ENCODE data around the gene TAOK3. TPM values are rescaled to one million over a fixed set of nuclear protein-coding genes. Genes with fewer than 3 reads are reported as not detected.

The TAOK3 gene
- total RNA-seq, 1 donor from 2014 or later, result 1.1 TPM

GRCh38 chr12:118358612-118359540 lies 13.8 kb downstream of the TAOK3 start:
- H3K4me1 ChIP-seq, result no peaks in the 10 kb centered on the region
- Mint-ChIP-seq H3K36me3 (no peaks in the 10 kb centered on the region), H3K9me3 (peaks cover 4% of the 10 kb centered on the region), H3K27ac (no peak overlapping the region), H3K27me3 (ENCODE audit: insufficient read depth, low read depth) (peaks cover 2% of the 10 kb centered on the region), H3K4me3 (no peak overlapping the region), H3K4me1 (no peaks in the 10 kb centered on the region)
- no peak overlapping the region for H3K4me3 ChIP-seq
- no peaks in the 10 kb centered on the region for H3K9me3 ChIP-seq (ENCODE audit: low read depth)
- no peak for DNase-seq (ENCODE audit: low spot score)
- H3K27ac ChIP-seq, result no peak overlapping the region
- H4K20me1 ChIP-seq (ENCODE audit: low read depth), result no peaks in the 10 kb centered on the region
- H3K4me2 ChIP-seq, result no peak overlapping the region
- no peaks in the 10 kb centered on the region for H3K79me2 ChIP-seq (ENCODE audit: low read depth)
- H2AFZ ChIP-seq (replicated peaks), result no peak overlapping the region
- H3K9ac ChIP-seq, result no peak overlapping the region
- no peaks in the 10 kb centered on the region for H3F3A ChIP-seq (ENCODE audit: low read depth)
- H3K36me3 ChIP-seq, result no peaks in the 10 kb centered on the region
- H3K27me3 ChIP-seq, result no peaks in the 10 kb centered on the region
- TF ChIP-seq CTCF (IDR thresholded peaks at IDR 0.05) (no peak), EZH2 (IDR thresholded peaks at IDR 0.05) (no peak), EZH2phosphoT487 (IDR thresholded peaks at IDR 0.05) (no peak)

- TF ChIP-seq EZH2 (IDR thresholded peaks at IDR 0.05) (no peak), CTCF (IDR thresholded peaks at IDR 0.05) (no peak), EZH2phosphoT487 (IDR thresholded peaks at IDR 0.05) (no peak)
- Histone ChIP-seq H3K4me2 (no peak overlapping the region), H3F3A (ENCODE audit: low read depth) (no peaks in the 10 kb centered on the region), H3K4me3 (no peak overlapping the region), H2AFZ (replicated peaks) (no peak overlapping the region), H3K9ac (no peak overlapping the region), H3K27ac (no peak overlapping the region), H3K4me1 (no peaks in the 10 kb centered on the region), H3K27me3 (no peaks in the 10 kb centered on the region), H4K20me1 (ENCODE audit: low read depth) (no peaks in the 10 kb centered on the region), H3K9me3 (ENCODE audit: low read depth) (no peaks in the 10 kb centered on the region), H3K36me3 (no peaks in the 10 kb centered on the region), H3K79me2 (ENCODE audit: low read depth) (no peaks in the 10 kb centered on the region)
- Mint-ChIP-seq H3K4me3 (no peak overlapping the region), H3K27me3 (ENCODE audit: insufficient read depth, low read depth) (peaks cover 2% of the 10 kb centered on the region), H3K27ac (no peak overlapping the region), H3K4me1 (no peaks in the 10 kb centered on the region), H3K36me3 (no peaks in the 10 kb centered on the region), H3K9me3 (peaks cover 4% of the 10 kb centered on the region)
- no peak for DNase-seq (ENCODE audit: low spot score)
Measured at GRCh38 chr12:118358008-118358359, 14.7 kb downstream of the TAOK3 start.

GRCh38 chr12:118357257-118358007 lies 15.3 kb downstream of the TAOK3 start:
- Histone ChIP-seq H3K4me1 (no peaks in the 10 kb centered on the region), H2AFZ (replicated peaks) (no peak overlapping the region), H3K9ac (no peak overlapping the region), H3F3A (ENCODE audit: low read depth) (no peaks in the 10 kb centered on the region), H3K27me3 (no peaks in the 10 kb centered on the region), H3K4me2 (no peak overlapping the region), H3K36me3 (no peaks in the 10 kb centered on the region), H3K4me3 (no peak overlapping the region), H4K20me1 (ENCODE audit: low read depth) (no peaks in the 10 kb centered on the region), H3K79me2 (ENCODE audit: low read depth) (no peaks in the 10 kb centered on the region), H3K9me3 (ENCODE audit: low read depth) (no peaks in the 10 kb centered on the region), H3K27ac (no peak overlapping the region)
- Mint-ChIP-seq H3K27ac (no peak overlapping the region), H3K36me3 (no peaks in the 10 kb centered on the region), H3K9me3 (peaks cover 4% of the 10 kb centered on the region), H3K27me3 (ENCODE audit: insufficient read depth, low read depth) (peaks cover 2% of the 10 kb centered on the region), H3K4me3 (no peak overlapping the region), H3K4me1 (no peaks in the 10 kb centered on the region)
- DNase-seq (ENCODE audit: low spot score), result no peak
- TF ChIP-seq CTCF (IDR thresholded peaks at IDR 0.05), result peak; percentile 8
- no peak for TF ChIP-seq EZH2phosphoT487 (IDR thresholded peaks at IDR 0.05)
